Astrocyte (in vitro differentiated cells and primary cell): ENCODE data around the gene MAT2B.

Experiments used
- EZH2 ChIP-seq: IDR thresholded peaks from 2 replicates; pipeline ENCODE4 v1.6.1; 2012; ENCODE audit warnings: mild to moderate bottlenecking, low read length, inconsistent platforms; ENCODE audit not compliant: insufficient read depth
- TF ChIP-seq, protein P1 (sequence below): IDR thresholded peaks from 2 replicates; pipeline ENCODE4 v1.5.1; 2011; ENCODE audit warnings: low read depth, mild to moderate bottlenecking, inconsistent platforms, low read length, moderate library complexity; ENCODE audit not compliant: insufficient read depth

- TF ChIP-seq, protein P1, sequence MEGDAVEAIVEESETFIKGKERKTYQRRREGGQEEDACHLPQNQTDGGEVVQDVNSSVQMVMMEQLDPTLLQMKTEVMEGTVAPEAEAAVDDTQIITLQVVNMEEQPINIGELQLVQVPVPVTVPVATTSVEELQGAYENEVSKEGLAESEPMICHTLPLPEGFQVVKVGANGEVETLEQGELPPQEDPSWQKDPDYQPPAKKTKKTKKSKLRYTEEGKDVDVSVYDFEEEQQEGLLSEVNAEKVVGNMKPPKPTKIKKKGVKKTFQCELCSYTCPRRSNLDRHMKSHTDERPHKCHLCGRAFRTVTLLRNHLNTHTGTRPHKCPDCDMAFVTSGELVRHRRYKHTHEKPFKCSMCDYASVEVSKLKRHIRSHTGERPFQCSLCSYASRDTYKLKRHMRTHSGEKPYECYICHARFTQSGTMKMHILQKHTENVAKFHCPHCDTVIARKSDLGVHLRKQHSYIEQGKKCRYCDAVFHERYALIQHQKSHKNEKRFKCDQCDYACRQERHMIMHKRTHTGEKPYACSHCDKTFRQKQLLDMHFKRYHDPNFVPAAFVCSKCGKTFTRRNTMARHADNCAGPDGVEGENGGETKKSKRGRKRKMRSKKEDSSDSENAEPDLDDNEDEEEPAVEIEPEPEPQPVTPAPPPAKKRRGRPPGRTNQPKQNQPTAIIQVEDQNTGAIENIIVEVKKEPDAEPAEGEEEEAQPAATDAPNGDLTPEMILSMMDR, result no peak
- no peak for TF ChIP-seq EZH2
Observed at GRCh38 chr5:163506095-163506457, 657 bp downstream of the MAT2B start.
